NCI-H446 treated with DMSO at 0.1 percent for 48 hours (cell line): ENCODE results near the gene RPS2.
A peak's percentile ranks its signal among the peaks of the same experiment; 100 is the strongest.
"Not testable (repeated sequence)": the region's sequence is repeated elsewhere in the genome, so short reads cannot be mapped to it uniquely, and the experiment has no call there.

Source experiments
- DNase-seq: peaks from one replicate; lab custom pipeline; 2025; lab: John Stamatoyannopoulos, UW

RPS2 gene

DNA sequence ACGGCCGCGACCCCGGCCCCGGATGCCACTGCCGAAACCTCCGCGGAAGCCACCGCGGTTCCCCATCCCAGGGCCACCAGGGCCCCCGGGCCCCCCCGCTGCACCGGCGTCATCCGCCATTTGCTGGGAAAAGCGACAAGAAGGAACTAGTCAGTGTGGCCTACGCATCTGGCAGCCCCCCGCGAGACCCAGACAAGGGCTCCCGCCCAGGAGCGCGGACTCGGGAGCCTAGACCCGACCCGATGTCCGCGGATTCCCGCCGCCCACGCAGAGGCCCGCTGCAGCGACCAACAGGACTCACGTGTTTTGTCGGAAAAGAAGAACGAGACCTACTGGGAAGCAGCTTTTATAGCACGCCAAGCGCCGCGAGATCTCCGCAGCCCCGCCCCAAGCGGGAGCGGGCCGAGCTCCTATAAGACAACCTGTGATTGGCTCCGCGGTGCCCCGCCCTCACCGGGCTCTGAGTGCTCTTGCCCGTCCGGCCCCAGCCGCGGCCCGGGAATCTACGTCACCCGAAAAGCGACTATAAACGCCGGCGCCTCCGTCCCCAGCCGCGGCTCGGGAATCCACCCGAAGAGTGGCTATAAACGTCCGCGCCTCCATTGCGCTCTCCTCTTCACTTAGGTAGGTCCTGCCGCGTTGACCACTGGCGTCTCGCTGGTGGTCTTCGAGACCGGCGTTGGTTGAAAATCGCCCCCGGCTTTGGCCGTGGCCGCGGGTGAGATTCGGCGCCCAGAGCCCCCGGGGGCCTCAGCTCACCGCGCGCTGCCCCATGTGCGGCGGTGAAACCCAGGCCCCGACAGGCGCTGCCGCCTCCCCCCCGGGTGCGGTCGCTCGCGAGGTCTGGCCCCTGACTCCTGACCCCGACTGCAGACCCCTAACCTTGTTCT is at the start of gene RPS2:
TSS of gene RPS2 (minus strand) at position 321 of the 890 bp plus-strand sequence. CDS start at position 120, 201 bp downstream.
- peak; percentile 97 for DNase-seq

DNA sequence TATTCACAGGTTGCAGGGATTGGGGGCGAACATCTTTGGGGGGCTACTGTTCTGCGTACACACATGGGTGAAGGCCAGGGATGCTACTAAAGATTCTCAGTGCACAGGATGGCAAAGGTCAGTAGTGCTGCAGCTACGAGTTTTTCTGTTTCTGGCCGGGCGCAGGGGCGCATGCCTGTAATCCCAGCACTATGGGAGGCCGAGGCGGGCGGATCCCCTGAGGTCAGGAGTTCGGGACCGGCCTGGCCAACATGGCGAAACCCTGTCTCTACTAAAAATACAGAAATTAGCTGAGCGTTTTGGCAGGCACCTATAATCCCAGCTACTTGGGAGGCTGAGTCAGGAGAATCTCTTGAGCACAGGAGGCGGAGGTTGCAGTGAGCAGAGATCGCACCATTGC is 48.9 kb upstream of the RPS2 start:
- DNase-seq, result no peak

DNA sequence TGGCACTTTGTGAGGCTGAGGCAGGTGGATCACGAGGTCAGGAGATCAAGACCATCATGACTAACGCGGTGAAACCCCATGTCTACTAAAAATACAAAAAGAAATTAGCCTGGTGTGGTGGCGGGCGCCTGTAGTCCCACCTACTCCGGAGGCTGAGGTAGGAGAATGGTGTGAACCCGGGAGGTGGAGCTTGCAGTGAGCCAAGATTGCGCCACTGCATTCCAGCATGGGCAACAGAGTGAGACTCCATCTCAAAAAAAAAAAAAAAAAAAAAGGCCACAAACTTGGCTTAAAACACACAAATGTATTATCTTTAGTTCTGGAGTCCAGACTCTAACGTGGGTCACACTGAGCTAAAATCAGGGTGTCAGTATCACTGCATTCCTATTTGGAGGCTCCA is 47.1 kb upstream of the RPS2 start:
- DNase-seq, result not testable (repeated sequence)

DNA sequence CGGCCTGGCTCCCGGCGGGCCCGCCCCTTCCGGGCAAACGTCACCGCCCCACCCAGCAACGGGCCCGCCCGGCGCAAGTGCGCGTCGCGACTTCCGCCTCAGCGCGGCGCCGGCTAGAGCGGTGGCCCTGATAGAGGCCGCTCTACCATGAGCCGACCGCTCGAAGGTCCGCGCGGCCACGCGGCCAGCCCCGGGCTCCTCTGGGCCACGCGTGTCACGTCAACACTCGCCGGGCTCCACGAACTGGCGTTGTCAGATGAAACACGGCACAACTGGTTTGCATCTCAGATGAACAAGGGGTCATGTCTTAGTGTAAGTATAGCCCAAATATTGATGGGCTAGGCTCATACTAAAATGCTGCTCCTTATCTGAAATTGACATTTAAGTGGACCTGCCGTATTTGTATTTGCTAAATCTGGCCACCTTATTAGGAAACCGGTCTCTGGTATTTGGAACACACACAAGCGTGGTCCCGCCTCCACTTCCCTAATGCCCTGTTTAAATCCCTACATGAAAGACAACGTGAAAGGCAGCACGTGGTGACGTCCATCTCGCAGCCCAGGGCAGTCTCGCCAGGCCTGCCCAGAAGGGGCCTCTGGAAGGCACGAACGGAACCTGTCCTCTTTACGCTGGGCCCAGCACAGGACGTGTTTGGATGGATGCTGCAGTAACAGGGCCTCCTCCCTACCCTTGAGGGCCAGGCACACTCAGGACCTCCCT is 45.3 kb upstream of the RPS2 start, which contains the start of gene ZNF598:
TSS of gene ZNF598 (minus strand) at position 31 of the 720 bp plus-strand sequence.
- peak; percentile 56 for DNase-seq

DNA sequence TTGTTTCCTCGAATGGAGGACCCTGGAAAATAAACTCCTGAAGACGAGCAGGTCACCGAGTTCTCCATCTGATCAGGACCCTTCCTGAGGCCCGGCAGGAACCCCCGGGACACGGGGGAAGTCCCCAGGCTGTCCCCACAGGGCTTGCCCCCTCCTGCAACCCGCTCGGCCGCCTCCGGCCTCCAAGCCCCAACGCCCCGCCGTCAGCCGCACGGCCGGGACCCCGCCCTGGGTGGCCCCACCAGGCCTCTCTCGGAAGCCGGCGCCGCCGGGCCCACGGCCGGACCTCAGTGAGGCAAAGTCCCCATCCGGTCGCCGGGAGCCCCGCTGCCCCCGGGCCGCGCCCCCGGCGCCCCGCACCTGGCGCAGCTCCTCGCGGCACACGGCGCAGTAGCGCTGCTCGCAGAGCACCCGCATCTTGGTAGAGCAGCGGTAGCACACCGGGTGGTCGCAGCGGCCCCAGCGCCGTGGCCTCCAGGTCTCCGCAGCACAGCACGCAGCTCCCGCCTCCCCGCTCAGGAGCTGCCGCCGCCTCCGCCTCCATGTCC is 44.6 kb upstream of the RPS2 start:
- no peak for DNase-seq

DNA sequence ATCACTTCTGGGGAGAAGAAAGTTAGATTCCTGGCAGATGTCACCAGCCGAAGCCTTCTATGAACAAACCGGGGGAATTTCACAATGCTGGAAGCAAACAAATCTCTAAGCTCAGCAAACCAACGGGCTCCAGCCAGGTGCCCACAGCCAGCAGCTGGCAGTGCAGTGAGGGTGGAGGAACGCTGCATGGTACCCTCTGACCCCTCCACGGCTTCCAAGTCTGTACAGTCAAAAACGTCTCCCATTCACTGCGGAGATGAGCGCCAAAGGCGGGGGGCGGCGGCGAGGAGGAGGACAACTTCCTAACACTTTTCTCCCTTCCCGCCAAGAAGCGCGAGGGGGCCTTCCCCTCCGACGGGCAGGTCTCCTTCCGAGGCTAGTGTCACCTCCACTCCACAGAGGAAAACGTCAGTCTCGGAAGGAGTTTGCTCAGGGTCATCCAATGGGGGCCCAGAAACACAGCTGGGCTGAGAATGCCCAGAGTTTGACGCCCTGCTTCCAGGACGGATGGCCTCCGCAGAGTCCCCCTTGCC is 44.1 kb upstream of the RPS2 start:
- no peak for DNase-seq

DNA sequence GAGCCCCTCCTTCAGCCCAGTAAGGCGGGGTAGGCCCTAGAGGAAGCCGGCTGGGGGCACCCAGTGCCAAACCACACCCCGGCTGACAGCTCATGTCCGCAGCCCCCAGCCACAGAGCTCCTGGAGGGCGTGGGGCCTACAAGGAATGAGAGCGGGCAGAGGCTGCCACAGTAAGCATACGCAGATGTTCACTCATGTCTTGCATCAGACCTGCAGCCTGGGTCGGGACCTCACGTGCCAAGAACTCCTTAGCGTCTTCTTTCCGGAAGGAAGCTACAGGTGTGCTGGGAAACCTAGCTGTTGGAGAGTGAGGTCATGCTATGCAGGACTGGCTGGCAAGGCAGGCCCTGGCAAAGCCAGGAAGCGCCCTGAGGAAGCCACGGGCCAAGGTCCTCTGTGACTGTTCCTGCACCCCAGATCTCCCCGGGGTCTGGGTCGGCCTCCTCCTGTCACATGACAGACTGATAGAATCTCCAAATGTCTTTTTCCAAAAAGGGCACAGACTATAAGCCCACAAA is 43.4 kb upstream of the RPS2 start:
- DNase-seq, result no peak

DNA sequence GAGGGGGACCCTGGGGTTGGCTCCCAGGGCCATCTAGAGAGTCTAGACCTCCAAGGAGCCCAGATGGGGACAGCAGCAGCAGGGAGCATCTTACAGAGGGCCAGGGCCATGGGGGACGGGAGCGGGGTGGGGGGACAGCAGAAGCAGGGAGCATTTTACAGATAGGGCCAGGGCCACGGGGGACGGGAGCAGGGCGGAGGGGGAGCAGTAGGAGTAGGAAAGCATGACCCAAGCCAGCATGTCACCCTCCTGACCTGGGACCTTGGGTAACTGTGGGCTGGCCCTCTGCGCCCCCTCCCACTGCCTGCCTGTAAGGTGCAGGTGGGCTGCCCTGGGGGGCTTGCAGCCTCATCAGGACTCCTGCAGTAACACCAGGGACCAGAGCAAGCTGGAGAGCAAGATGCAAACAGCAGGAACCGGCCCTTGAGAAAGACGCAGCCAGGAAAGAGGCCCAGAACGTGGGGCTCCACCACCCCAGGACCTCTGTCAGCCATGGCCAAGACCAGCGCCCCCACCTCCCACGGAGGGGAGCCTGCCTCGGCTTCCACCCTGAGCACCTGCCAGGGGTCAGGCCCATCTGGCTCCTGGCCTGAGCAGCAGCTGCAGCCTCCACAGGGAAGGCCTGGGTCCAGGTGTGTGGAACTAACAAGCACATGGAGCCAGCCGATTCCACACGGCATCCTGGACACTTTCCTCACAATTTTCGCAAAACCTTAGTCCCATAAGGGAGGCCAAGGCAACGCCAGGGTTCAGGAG is 42.6 kb upstream of the RPS2 start:
- no peak for DNase-seq

DNA sequence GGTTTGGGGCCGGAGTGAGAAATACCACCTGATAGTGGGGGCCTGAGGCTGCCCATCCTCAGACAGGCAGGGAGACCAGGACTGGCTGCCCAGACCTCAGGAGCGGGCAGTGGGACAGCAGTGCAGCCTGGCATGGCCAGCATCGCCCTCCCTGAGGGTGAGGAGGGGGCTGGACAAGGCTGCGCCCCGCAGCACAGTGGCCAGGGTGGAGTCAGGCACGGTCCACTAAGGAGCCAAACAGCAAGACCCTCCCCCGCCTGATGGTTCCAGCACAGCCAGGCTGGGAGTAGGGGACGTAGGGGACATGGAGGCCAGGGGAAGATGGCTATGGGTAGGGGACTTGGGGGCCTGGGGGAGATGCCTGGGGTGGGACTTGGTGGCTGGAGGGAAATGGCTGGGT is 41.7 kb upstream of the RPS2 start:
- no peak for DNase-seq

DNA sequence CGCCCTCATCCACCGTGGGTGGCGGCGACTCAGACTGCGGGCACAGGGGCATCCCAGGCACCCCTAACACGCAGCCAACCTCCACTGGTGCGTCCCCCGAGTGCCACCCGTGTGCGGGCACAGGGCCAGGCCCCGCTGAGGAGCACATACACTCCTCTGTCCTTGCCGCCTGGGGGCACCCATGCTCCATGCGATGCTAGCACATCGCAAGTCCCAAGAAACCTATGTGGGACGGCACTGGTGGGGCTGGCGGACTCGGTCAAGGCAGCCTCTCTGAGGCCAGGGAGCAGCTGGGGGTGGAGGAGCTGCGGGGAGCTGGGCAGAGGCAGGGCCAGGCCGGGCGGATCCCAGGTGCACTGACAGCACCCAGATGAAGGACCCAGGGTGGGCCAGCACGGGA is 41.0 kb upstream of the RPS2 start:
- no peak for DNase-seq

DNA sequence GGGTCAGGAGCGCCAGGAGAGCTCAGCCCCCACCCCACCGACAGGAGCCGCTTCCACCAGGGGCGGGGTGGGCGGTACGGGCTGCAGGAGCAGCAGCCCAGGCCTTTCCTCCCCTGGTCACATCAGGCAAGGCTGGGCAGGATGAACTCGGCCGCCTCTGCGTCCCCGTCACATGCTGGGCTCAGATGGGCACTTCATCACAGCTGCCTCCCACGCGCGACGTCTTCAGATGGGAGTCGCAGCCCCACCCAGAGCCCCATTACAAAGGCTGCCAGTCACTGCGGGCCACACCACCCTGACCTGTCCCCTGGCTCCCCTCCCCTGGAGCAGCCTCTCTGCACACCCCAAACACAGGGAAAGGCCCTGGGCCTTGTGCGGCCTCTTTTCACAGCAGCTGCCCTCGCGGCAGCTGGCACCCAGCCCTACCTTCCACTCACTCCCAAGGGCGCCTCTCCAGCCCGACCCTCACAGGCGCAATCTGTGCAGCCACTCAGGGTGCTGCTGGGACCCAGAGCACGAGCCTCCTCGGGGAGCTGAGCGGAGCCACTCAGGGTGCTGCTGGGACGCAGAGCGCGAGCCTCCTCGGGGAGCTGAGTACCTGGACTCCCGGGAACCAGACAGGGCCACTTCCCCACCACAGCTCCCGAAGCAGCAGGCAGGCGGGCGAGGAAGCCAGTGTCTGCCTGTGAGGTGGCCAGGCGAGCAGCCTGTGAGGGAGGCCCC is 40.3 kb upstream of the RPS2 start:
- no peak for DNase-seq

DNA sequence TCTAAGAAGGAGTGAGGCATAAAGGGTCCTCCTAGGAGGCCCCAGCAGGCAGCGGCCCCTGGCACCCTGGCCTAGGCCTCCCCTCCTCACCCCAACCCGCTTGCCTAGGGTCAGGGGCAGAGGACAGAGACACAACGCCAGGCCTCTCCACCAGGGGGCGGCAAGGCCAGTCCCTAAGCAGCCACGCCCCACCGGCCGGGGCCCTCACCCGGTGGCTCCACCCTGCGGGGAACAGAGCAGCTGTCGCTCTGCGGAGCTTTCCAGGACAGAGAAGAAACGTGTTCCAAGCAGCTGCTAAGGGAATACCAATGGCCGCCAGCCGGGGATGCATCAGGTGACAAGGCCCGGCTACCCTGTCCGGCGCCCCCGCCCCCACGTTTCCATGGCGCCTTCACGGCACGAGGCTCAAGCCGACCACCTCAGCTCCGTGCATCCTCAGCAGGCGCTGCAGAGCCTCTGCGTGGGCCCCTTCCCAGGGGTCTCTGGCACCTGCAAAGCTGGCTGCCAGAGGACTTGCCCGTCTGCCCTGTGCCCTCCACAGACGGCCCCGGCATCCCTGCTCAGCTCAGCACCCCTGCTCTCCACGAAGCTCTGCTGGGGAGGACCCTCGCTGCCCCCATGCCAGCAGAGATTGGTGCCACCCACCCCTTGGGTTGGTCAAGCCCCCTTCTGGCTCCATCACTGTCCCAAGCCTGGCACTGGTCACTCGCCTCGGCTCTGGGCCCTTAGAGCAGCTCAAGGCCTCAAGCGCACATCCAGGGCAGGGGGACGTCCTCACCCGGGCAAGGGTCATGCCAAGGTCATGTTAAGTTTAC is 39.4 kb upstream of the RPS2 start:
- DNase-seq, result peak; percentile 81

DNA sequence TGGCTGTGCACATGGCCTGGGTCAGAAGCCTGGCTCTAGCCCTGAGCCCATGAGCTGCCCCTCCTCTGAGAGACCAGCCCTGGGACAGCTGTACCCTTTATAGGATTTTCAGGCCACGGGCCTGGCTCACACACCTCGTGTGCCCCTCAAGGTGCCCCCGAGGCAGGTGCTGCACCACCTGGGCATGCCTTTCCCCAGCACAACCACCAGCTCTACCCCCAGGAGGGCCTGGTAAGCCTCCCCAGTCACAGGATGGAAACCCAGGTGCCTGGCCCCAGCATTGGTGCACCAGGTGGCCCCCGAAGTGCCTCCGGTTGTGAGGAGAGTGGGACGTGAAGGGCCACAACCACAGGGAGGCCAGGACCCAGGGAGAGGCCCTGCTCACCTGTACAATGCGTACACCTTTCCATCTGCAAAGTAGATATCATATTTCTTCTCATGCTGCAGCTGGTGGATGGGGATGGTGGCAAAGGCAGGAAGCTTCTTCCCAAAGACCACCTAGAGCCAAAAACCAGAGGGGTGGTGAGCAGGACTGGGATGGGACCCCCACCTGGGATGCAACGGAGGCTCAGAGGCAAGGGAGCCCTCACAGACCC is 38.7 kb upstream of the RPS2 start:
- no peak for DNase-seq

DNA sequence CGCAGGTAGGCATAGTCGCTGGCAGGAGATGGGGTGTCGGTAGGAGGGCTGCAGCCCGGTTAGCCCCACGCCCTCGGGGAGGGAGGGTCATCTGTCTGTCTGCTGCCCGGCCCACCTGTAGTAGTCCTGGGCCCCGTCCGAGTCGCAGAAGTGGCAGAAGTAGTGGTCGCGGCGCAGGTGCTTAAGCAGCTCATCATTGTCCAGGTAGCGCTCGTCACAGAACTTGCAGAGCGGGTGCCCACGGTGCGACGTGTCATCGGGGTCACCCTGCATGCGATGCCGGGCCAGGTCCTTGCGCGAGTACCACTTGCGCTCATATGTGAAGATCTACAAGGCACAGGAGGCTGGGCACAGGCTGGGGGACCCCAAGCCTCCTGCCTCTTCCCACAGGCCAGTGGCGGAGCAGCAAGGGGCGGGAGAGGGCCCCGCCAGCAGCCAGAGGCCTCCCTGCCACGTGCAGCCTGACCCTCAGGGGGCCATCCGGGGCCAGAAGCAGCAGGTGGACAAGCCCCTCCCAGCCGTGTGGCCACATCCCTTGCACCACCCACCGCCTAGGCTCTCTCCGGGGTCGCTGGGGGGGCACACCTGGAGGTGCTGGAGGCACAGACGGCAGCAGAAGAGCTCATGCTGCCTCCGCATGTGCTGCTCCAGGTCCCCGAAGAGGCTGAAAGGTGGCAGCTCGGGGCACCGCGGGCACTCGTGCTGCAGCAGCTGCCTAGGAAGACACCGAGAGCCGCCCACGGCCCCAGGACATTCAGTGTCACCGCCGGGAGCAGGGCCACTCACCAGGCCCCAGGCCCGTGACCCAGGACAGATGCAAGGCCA is 38.0 kb upstream of the RPS2 start:
- DNase-seq, result no peak

DNA sequence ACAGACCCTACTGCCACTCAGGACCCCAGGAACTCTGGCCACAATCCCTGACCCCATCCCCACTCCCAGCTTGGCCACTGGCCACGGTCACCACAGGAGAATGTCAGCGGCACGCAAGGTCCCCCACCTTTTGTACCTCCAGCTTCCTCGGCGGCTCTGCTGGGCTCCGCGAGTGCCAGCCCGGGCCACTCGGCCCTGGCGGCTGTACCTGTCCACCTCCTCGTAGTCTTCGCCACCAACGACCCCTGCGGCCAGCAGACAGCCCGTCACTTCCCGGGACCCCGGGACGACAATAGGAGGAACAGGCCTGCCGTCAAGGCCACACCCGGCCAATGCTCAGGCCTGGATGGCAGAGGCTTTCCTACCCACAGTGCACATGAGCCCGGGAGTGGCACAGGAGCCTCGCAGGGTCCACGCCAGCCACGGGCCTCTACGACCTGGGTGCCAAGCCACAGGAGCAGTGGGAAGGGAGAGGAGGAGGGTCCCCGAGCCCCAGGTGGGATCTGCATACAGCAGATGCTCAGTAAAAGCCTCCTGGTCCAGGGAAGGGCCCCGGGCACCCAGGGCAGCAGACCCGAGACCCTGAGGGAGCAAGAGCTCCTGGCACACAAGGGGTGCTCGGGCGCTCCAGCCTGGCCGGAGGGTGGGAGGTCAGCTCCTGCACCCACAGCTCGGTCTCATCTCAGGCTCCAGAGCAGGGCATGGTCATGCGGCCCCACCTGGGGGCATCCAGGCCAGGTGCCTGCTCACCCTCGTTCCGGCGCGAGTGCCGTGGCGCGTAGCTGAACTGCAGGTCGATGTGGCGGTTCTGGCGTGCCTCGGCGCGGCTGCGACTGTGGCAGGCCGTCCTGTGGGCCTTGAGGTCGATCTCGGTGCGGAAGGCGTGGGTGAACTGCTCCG is 37.1 kb upstream of the RPS2 start:
- DNase-seq, result no peak

DNA sequence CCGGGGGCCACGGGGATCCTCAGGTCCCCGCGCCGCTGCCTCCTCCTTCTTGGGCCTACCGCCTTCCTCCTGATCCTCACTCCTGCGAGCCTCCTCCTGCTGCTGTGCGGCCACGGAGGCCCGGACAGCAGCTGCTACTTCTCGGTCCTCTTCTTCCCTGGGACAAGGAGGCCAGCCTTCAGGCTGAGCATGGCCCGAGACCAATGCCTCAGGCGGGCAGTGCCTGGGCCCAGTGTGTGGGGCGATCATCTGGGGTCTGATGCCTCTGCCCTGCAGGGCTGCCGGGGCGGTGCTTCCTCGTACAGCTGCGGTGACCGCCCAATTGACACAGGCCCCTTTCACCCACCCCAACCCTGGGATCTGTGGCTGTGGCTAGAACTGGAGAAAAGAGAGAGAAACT is 36.4 kb upstream of the RPS2 start:
- DNase-seq, result no peak

DNA sequence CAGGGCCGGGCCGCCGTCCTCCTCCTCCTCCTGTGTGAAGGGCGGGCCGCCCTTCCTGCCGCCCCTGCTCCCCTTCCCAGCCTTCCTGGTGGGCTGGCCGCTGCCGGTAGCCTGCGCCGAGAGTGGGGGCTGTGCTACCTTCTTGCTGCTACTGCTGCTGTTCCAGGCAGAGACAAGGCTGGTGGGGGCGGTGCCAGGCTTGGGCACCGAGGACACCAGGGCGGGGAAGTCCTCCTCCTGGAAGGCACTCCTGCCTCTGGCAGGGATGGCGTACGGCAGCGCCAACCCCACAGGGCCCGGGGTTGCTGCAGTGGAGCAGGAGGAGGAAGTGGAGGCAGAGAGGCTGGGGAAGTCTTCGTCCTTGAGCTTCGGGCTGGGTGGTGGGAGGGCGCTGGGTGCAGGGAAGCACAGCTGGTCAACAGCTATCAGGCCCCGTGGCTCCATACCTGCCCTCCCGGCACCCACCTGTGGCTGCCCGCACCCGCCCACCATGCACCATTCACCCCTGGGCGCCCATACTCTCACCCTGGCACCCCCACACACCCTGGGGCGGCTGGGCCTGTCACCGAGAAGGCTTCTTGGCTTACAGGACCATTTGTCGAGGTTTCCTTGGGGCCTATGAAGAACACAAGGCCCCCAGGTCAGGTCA is 35.4 kb upstream of the RPS2 start:
- no peak for DNase-seq
